Erythroblast (primary cell): ENCODE results near the gene SIRT2.

Experiments
- GATA1 ChIP-seq: IDR thresholded peaks from 2 replicates; pipeline ENCODE4 v1.6.1; 2011; ENCODE audit warnings: low read depth, mild to moderate bottlenecking, control low read depth, low read length, moderate library complexity
- POLR2A ChIP-seq: IDR thresholded peaks from 2 replicates; pipeline ENCODE4 v1.6.1; 2011; ENCODE audit warnings: mild to moderate bottlenecking, low read length

DNA sequence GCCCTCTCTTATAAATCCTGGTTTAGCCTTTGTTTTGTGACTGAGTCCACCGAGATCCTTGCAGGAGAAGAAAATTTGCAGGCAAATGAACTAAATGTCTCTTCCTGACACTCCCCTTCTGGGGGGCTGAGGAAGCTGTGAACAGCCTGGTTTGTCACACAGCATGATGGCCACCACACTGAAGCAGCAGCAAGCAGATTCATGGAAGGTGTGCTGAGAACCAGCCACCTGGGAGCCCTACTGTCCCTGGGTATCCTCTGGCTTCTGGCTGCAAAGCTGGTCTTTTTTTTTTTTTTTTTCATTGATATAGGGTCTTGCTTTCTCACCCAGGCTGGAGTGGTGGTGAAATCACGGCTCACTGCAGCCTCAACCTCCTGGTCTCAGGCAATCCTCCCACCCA lies 42.6 kb upstream of the SIRT2 start:
- TF ChIP-seq POLR2A (no peak), GATA1 (no peak)
